Amniotic epithelial cell (primary cell): ENCODE data around the gene P4HA1.
"Not testable (repeated sequence)": the region's sequence is repeated elsewhere in the genome, so short reads cannot be mapped to it uniquely, and the experiment has no call there.

Experiments used
- DNase-seq: peaks from one replicate; pipeline ENCODE4 v3.0.0-alpha.2; 2010; ENCODE audit warnings: low read depth

The P4HA1 gene

GRCh38 chr10:73096449-73097304 is at the start of gene P4HA1:
P4HA1 (minus strand) TSS chr10:73096866; CDS start chr10:73074883, 21,983 bp downstream.
- DNase-seq: peak; percentile 95

- DNase-seq: no peak
These were observed 44.9 kb upstream of the P4HA1 start for GRCh38 chr10:73141603-73142002.

- no peak for DNase-seq
These were observed 42.6 kb upstream of the P4HA1 start for GRCh38 chr10:73139251-73139650.

GRCh38 chr10:73136627-73137026 is 40.0 kb upstream of the P4HA1 start:
- peak; percentile 42 for DNase-seq

- no peak for DNase-seq
These were observed 38.1 kb upstream of the P4HA1 start for GRCh38 chr10:73134727-73135126.

- DNase-seq: no peak
These were observed 35.4 kb upstream of the P4HA1 start for GRCh38 chr10:73131913-73132686.

- DNase-seq: no peak
These were observed 34.6 kb upstream of the P4HA1 start for GRCh38 chr10:73131301-73131700.

- no peak for DNase-seq
These were observed 29.7 kb upstream of the P4HA1 start for GRCh38 chr10:73126343-73126742.

- DNase-seq: no peak
These were observed 23.3 kb upstream of the P4HA1 start for GRCh38 chr10:73119952-73120351.

GRCh38 chr10:73119457-73119856 is 22.8 kb upstream of the P4HA1 start:
- no peak for DNase-seq

- DNase-seq: peak; percentile 61
These were observed 21.5 kb upstream of the P4HA1 start for GRCh38 chr10:73117976-73118743.

- DNase-seq: no peak
These were observed 19.4 kb upstream of the P4HA1 start for GRCh38 chr10:73116017-73116416.

- peak; percentile 9 for DNase-seq
These were observed 16.9 kb upstream of the P4HA1 start for GRCh38 chr10:73113551-73113950.

GRCh38 chr10:73112032-73112431 is 15.4 kb upstream of the P4HA1 start:
- DNase-seq: not testable (repeated sequence)

GRCh38 chr10:73110345-73110849 is 13.7 kb upstream of the P4HA1 start, which contains the start of gene NUDT13:
NUDT13 (plus strand) TSS chr10:73110455; CDS start chr10:73114366, 3,911 bp downstream.
- DNase-seq: peak; percentile 83

- DNase-seq: not testable (repeated sequence)
These were observed 12.6 kb upstream of the P4HA1 start for GRCh38 chr10:73109248-73109652.

- DNase-seq: no peak
These were observed 9.6 kb upstream of the P4HA1 start for GRCh38 chr10:73106301-73106700.

GRCh38 chr10:73099141-73099540 is 2.5 kb upstream of the P4HA1 start:
- no peak for DNase-seq

- no peak for DNase-seq
These were observed 622 bp upstream of the P4HA1 start for GRCh38 chr10:73097305-73097670.

GRCh38 chr10:73096041-73096448 is 621 bp downstream of the P4HA1 start:
- DNase-seq: peak; percentile 62

- peak; percentile 79 for DNase-seq
These were observed 1.1 kb downstream of the P4HA1 start for GRCh38 chr10:73095481-73096021.

- no peak for DNase-seq
These were observed 1.6 kb downstream of the P4HA1 start for GRCh38 chr10:73094986-73095480.
